A673 (cell line): ENCODE data around the gene KCNF1. TPM values are rescaled to one million over a fixed set of nuclear protein-coding genes. Genes with fewer than 3 reads are reported as not detected.
A peak's percentile ranks its signal among the peaks of the same experiment; 100 is the strongest.

ENCODE experiments used
- BruUV-seq: library from RNA; stranded (reverse); fragments of 400-500 nt; replicated peaks from 2 replicates; lab custom pipeline; 2021; lab: Mats Ljungman, UMichigan
- CTCF ChIA-PET: fragments of 300-600 bp; sonication (Branson Sonifier 250); formaldehyde crosslinking; loops from one replicate; lab custom pipeline; 2022; ENCODE audit warnings: antibody characterized with exemption; lab: Charles Lee
- POLR2A ChIA-PET: fragments of 300-600 bp; sonication (Branson Sonifier 250); formaldehyde crosslinking; loops from one replicate; lab custom pipeline; 2022; ENCODE audit warnings: antibody characterized with exemption; ENCODE audit not compliant: low non-redundant PET; lab: Charles Lee
- DNase-seq: peaks from one replicate; pipeline ENCODE4 v3.0.0-alpha.2; 2015; ENCODE audit warnings: low spot score
- H3K27ac ChIP-seq: fragments of 200-600 bp; sonication (generic); 2 replicates; pipeline ENCODE4 v1.5.1; 2016; ENCODE audit warnings: mixed run types, low read depth, mild to moderate bottlenecking, mixed read lengths, antibody characterized with exemption, low read length; ENCODE audit not compliant: poor library complexity, severe bottlenecking
- H3K27me3 ChIP-seq: fragments of 200-600 bp; sonication (generic); replicated peaks from 2 replicates; pipeline ENCODE4 v1.6.1; 2017; ENCODE audit warnings: mixed run types, low read depth, mild to moderate bottlenecking, mixed read lengths, antibody characterized with exemption, low read length; ENCODE audit not compliant: insufficient read depth, poor library complexity
- H3K36me3 ChIP-seq: fragments of 200-600 bp; sonication (generic); 2 replicates; pipeline ENCODE4 v1.6.1; 2016; ENCODE audit warnings: mixed run types, mild to moderate bottlenecking, mixed read lengths, antibody characterized with exemption, low read length; ENCODE audit not compliant: insufficient read depth, poor library complexity, severe bottlenecking
- H3K4me1 ChIP-seq: fragments of 200-600 bp; sonication (generic); 2 replicates; pipeline ENCODE4 v1.6.1; 2017; ENCODE audit warnings: mixed run types, mild to moderate bottlenecking, mixed read lengths, antibody characterized with exemption, low read length; ENCODE audit not compliant: insufficient read depth, poor library complexity, severe bottlenecking
- H3K4me3 ChIP-seq: fragments of 200-600 bp; sonication (generic); 2 replicates; pipeline ENCODE4 v1.5.1; 2016; ENCODE audit warnings: low read depth, mixed run types, mild to moderate bottlenecking, mixed read lengths, low read length; ENCODE audit not compliant: poor library complexity, severe bottlenecking
- H3K9me3 ChIP-seq: fragments of 200-600 bp; sonication (generic); 2 replicates; pipeline ENCODE4 v1.6.1; 2016; ENCODE audit warnings: mixed run types, low read depth, mild to moderate bottlenecking, mixed read lengths, antibody characterized with exemption, low read length; ENCODE audit not compliant: poor library complexity, severe bottlenecking
- CTCF ChIP-seq: fragments of 300-800, 200-600 bp; sonication (generic); conservative IDR thresholded peaks from 2 replicates; pipeline ENCODE4 v1.5.1; 2017; ENCODE audit warnings: low read depth, mild to moderate bottlenecking, antibody characterized with exemption, low read length, moderate library complexity, mixed read lengths
- EZH2 ChIP-seq: fragments of 200-600 bp; sonication (generic); IDR thresholded peaks from 2 replicates; pipeline ENCODE4 v1.6.1; 2017; ENCODE audit warnings: borderline replicate concordance, low read depth, mild to moderate bottlenecking, mixed read lengths, antibody characterized with exemption, low read length; ENCODE audit not compliant: poor library complexity, severe bottlenecking
- intact Hi-C: fragments of 100-400 bp; cut with micrococcal nuclease; formaldehyde crosslinking; loops from one replicate; pipeline ENCODE4 v1.10.0; 2022; ENCODE audit not compliant: unreplicated experiment
- total RNA-seq: library from RNA; stranded (reverse); gene quantifications from 2 replicates; pipeline ENCODE4 v1.2.3, GENCODE V29; 2021

KCNF1 gene
- total RNA-seq, 1 experiment from 2014 or later, result 0.32 TPM

- Histone ChIP-seq H3K27me3 (no peaks in the 10 kb centered on the region), H3K4me3 (no peak overlapping the region), H3K4me1 (peaks cover 45% of the 10 kb centered on the region), H3K36me3 (no peaks in the 10 kb centered on the region), H3K9me3 (no peaks in the 10 kb centered on the region), H3K27ac (peak overlapping the region; percentile 39)
- TF ChIP-seq CTCF (no peak), EZH2 (no peak)
- intact Hi-C loops, result no loop called here
- BruUV-seq, result no TSS peak
- peak; percentile 28 for DNase-seq
- POLR2A ChIA-PET, result no interaction called here
- CTCF ChIA-PET, result no interaction called here
These were observed 31.8 kb upstream of the KCNF1 start for GRCh38 chr2:10879624-10880585.

- Histone ChIP-seq H3K9me3 (no peaks in the 10 kb centered on the region), H3K4me1 (peaks cover 54% of the 10 kb centered on the region), H3K4me3 (peak overlapping the region; percentile 12), H3K27me3 (no peaks in the 10 kb centered on the region), H3K27ac (peak overlapping the region; percentile 39), H3K36me3 (no peaks in the 10 kb centered on the region)
- ChIA-PET CTCF (interaction anchor here (0.6 kb wide), 1 partner anchor 531 kb away, joined by 3 read pairs; no protein-coding TSS in a partner anchor), POLR2A (no interaction called here)
- intact Hi-C loops, result no loop called here
- TF ChIP-seq CTCF, result no peak
- TF ChIP-seq EZH2, result no peak
- peak; percentile 76 for DNase-seq
- TSS peak; percentile 55 for BruUV-seq
These were observed 31.0 kb upstream of the KCNF1 start for GRCh38 chr2:10880586-10881321.

GRCh38 chr2:10882568-10882967 is 29.2 kb upstream of the KCNF1 start:
- Histone ChIP-seq H3K4me1 (peaks cover 59% of the 10 kb centered on the region), H3K36me3 (no peaks in the 10 kb centered on the region), H3K4me3 (no peak overlapping the region), H3K27me3 (no peaks in the 10 kb centered on the region), H3K27ac (peak overlapping the region; percentile 73), H3K9me3 (no peaks in the 10 kb centered on the region)
- no peak for DNase-seq
- intact Hi-C loops, result no loop called here
- ChIA-PET CTCF (no interaction called here), POLR2A (no interaction called here)
- no peak for TF ChIP-seq EZH2
- TF ChIP-seq CTCF, result no peak
- no TSS peak for BruUV-seq
